Prostate gland (tissue), 2 donors: ENCODE data around the gene UBQLN1.

Experiments
- POLR2A ChIP-seq: fragments of 450-650 bp; IDR thresholded peaks from one replicate; pipeline ENCODE4 v1.6.1; 2016; ENCODE audit warnings: antibody characterized with exemption, mild to moderate bottlenecking
- POLR2AphosphoS5 ChIP-seq: sonication (generic); formaldehyde crosslinking; IDR thresholded peaks from one replicate; pipeline ENCODE4 v1.6.1; 2017; ENCODE audit warnings: antibody characterized with exemption
- TF ChIP-seq, protein P1 (sequence below), 4 experiments: fragments of 200-600 bp in 2 of 4; fragments of 450-650 bp in 2 of 4; sonication (generic) in 2 of 4; IDR thresholded peaks; 1 replicate in 3 of 4; 2 replicates in 1 of 4; pipeline ENCODE4 v1.5.1; 2016 to 2019; ENCODE audit warnings: antibody characterized with exemption in 4 of 4, mild to moderate bottlenecking in 2 of 4, moderate library complexity in 2 of 4

DNA sequence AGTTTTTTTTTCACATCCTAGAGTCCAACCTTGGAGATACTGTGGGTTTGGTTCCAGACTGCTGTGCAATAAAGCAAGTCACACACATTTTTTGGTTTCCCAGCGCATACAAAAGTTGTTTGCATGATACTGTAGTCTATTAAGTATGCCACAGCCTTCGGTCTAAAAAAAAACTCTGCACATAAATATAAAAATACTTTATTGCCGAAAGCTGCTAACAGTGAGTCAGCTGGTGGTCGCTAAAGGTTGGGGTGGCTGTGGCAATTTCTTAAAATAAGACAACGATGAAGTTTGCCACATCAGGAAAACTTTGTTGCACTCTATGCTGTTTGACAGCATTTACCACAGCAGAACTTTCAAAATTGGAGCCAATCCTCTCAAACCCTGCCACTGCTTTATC lies 37.4 kb downstream of the UBQLN1 start:
- TF ChIP-seq, protein P1, sequence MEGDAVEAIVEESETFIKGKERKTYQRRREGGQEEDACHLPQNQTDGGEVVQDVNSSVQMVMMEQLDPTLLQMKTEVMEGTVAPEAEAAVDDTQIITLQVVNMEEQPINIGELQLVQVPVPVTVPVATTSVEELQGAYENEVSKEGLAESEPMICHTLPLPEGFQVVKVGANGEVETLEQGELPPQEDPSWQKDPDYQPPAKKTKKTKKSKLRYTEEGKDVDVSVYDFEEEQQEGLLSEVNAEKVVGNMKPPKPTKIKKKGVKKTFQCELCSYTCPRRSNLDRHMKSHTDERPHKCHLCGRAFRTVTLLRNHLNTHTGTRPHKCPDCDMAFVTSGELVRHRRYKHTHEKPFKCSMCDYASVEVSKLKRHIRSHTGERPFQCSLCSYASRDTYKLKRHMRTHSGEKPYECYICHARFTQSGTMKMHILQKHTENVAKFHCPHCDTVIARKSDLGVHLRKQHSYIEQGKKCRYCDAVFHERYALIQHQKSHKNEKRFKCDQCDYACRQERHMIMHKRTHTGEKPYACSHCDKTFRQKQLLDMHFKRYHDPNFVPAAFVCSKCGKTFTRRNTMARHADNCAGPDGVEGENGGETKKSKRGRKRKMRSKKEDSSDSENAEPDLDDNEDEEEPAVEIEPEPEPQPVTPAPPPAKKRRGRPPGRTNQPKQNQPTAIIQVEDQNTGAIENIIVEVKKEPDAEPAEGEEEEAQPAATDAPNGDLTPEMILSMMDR (IDR thresholded peaks at IDR 0.05), result no peak
- TF ChIP-seq POLR2AphosphoS5, result no peak
- TF ChIP-seq POLR2A, result no peak
